Anterior cingulate cortex (tissue), 58 donors: ENCODE data around the gene STK33.

Source experiments
- DNase-seq, 58 donors: peaks; one replicate each; lab custom pipeline; 2025; lab: John Stamatoyannopoulos, UW

The STK33 gene

GRCh38 chr11:8593935-8594909, at the start of gene STK33:
TSS of gene STK33 (minus strand) at chr11:8594228. CDS start at chr11:8474905, 119,323 bp downstream.
- peak in 25 of 58 donors; percentile 3 to 49 (median 17) for DNase-seq

- no peak for DNase-seq
Observed at GRCh38 chr11:8642196-8642841, 48.3 kb upstream of the STK33 start.

GRCh38 chr11:8641332-8641731, 47.3 kb upstream of the STK33 start:
- DNase-seq = no peak

GRCh38 chr11:8640267-8640906, 46.4 kb upstream of the STK33 start:
- no peak for DNase-seq

GRCh38 chr11:8639655-8640054, 45.6 kb upstream of the STK33 start:
- DNase-seq = no peak

GRCh38 chr11:8638300-8638699, 44.3 kb upstream of the STK33 start:
- no peak for DNase-seq

GRCh38 chr11:8636127-8636526, 42.1 kb upstream of the STK33 start:
- DNase-seq = no peak

- no peak for DNase-seq
Observed at GRCh38 chr11:8634498-8634897, 40.5 kb upstream of the STK33 start.

- no peak for DNase-seq
Observed at GRCh38 chr11:8631395-8632118, 37.5 kb upstream of the STK33 start.

GRCh38 chr11:8624698-8625097, 30.7 kb upstream of the STK33 start:
- no peak for DNase-seq

- DNase-seq = no peak
Observed at GRCh38 chr11:8621147-8621546, 27.1 kb upstream of the STK33 start.

- no peak for DNase-seq
Observed at GRCh38 chr11:8617063-8617462, 23.0 kb upstream of the STK33 start.

- no peak for DNase-seq
Observed at GRCh38 chr11:8615291-8616032, 21.4 kb upstream of the STK33 start.

- no peak for DNase-seq
Observed at GRCh38 chr11:8614497-8614896, 20.5 kb upstream of the STK33 start.

GRCh38 chr11:8613036-8613435, 19.0 kb upstream of the STK33 start:
- no peak for DNase-seq

GRCh38 chr11:8612522-8612921, 18.5 kb upstream of the STK33 start:
- no peak for DNase-seq

- peak in 10 of 58 donors; percentile 1 to 53 (median 16) for DNase-seq
Observed at GRCh38 chr11:8610532-8611116, 16.6 kb upstream of the STK33 start.

GRCh38 chr11:8608652-8609051, 14.6 kb upstream of the STK33 start:
- no peak for DNase-seq

GRCh38 chr11:8605971-8606563, 12.0 kb upstream of the STK33 start:
- no peak for DNase-seq
